ENCODE measurements around the gene UTP3.

The UTP3 gene

DNA sequence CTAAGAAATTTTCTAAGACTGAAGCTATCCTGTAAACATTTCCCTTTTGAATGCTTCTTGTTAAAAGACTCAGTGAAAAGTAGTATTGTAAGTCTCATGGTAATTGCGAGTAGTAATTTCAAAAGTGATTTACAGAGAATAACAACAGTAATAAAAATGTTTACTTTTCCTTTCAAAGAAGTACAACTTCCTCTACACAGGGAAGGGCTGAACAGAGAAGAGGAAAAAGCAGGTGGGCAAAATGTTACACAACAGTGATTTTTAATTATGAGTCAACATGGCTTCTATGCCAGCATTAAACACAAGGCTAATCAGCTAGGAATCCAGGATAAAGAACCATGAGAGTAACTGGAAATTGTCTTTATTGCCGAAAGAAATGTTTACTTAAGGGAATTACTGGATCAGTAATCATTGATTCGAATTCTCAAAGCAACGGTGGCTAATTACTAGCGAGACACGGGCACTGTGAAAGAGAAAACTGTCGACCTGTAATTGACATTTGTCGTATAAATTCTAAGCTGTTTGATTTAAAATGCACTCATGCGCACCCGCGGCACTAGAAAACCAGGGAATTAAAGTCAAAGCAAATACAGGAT is 15.4 kb downstream of the UTP3 start:
- DNase-seq (ENCODE audit: extremely low read depth, low read depth): no peak

DNA sequence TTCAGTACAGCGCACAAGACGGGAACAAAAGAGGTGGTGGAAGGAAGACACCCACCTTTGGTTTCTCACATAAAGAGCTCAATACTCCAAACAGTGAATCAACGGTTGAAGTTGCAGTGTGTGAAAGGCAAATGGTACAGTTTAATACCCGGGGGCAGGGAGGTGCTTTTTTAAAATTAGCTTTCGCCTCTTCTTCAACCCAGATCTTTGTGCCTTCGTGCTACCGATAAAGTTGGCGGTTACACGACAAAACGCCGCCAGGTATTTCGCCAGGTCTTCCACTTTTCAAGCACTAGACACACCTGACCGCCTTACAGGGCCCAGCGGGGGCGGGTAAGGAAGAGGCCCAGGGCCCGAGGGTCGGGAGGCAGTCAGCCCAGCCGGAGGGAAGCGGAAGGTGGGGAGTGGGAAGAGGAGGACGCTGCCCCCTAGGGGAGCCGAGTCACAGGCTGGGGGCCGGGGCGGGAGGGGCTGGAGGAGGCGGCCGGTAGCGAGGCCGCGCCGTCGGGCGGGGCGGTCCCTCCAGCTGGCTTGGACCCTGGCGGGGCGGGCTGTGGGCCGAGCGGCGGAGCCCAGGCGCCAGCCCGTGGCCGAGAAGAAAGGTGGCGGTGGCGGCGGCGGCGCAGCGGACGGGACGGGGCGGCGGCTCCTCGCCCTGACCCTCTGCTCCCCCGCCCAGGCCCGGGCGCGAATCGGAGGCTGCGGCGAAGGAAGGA is 16.0 kb downstream of the UTP3 start:
- peak overlapping the region; percentile 57 for H3K4me3 ChIP-seq (replicated peaks; ENCODE audit: low read depth, low read length)
- no peak for DNase-seq (ENCODE audit: extremely low read depth, low read depth)
- TF ChIP-seq CTCF (IDR thresholded peaks at IDR 0.05; ENCODE audit: low read depth, low read length, missing control alignments): peak; percentile 30

More for the DNA sequence above, 15.4 kb downstream of the UTP3 start:
- H3K4me3 ChIP-seq (replicated peaks; ENCODE audit: low read depth, low read length): peak overlapping the region; percentile 57
- no peak for TF ChIP-seq CTCF (IDR thresholded peaks at IDR 0.05; ENCODE audit: low read depth, low read length, missing control alignments)

DNA sequence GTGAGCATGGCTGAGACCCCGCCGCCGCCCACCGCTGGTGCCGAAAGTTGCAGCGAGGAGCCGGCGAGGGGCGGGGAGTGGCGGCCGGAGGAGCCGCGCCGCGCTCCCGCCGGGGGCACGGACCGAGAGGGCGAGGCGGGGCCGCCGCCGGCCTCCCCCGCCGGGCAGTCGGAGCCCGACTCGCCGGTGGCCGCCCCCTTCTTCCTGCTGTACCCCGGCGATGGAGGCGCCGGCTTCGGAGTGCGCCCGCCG is 16.5 kb downstream of the UTP3 start:
- TF ChIP-seq CTCF (IDR thresholded peaks at IDR 0.05; ENCODE audit: low read depth, low read length, missing control alignments): no peak
- peak overlapping the region; percentile 57 for H3K4me3 ChIP-seq (replicated peaks; ENCODE audit: low read depth, low read length)
- no peak for DNase-seq (ENCODE audit: extremely low read depth, low read depth)

DNA sequence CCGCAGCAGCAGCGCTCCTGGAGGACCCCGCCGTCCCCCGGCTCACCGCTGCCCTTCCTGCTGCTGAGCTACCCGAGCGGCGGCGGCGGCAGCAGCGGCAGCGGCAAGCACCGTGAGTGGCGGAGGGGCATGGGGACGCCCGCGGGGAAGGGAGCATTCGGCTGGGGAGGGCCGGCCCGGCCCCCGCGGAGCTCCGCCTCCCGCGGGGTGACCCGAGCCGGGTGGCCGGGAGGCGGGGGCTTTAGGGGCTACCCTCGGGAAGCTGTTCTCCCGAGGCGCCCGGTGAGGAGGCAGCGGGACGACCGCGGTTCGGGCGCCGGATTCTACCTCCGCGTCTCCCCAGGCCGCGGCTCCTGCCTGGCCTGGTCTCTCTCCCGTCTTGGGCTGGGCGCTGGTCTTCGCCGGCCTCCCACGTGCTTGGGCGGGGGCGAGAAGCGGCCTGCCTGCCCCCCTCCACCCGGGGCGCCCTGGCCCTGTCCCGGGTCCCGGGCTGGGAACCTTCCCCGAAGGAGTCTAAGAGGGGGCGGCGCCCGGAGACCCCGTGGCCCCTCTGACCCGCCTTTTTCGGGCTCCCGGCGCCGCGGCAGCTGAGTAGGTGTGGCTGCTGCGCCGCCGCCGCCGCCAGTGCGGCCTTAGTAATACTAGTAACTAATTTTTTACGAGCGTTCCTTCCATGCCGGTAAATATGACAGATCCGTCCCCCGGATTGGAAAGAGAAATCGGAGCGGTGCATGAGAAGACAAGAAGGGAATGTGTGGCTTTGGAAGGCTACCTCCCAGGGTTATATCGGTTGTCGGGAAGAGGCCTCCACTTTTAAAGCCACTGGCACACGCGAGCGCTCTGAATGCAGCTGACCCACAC is 17.1 kb downstream of the UTP3 start:
- TF ChIP-seq CTCF (IDR thresholded peaks at IDR 0.05; ENCODE audit: low read depth, low read length, missing control alignments): no peak
- DNase-seq (ENCODE audit: extremely low read depth, low read depth): no peak
- H3K4me3 ChIP-seq (replicated peaks; ENCODE audit: low read depth, low read length): peak overlapping the region; percentile 57

- DNase-seq (ENCODE audit: extremely low read depth, low read depth): no peak
- TF ChIP-seq CTCF (IDR thresholded peaks at IDR 0.05; ENCODE audit: low read depth, low read length, missing control alignments): no peak
- H3K4me3 ChIP-seq (replicated peaks; ENCODE audit: low read depth, low read length): peak overlapping the region; percentile 57
Measured at GRCh38 chr4:70706044-70706461, 17.7 kb downstream of the UTP3 start.

DNA sequence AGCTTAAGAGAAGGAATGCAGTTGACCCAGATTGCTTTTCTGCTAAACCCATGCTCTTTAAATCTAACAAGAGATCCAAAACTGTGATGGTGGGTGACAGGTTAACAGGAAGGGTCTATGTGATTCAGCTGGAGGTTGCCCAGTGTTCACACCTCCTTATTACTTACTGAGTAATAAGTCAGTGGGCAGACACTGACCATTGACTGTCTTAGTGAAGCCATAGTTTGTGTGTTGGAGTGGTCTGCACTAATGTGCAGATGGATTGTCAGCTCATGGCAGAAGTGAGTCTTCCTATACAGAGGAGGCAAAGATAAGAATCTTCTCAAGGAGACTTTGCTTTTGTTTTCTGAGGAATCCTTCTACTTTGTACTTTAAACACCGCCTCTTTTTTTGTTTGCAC is 18.2 kb downstream of the UTP3 start:
- DNase-seq (ENCODE audit: extremely low read depth, low read depth): no peak
- TF ChIP-seq CTCF (IDR thresholded peaks at IDR 0.05; ENCODE audit: low read depth, low read length, missing control alignments): no peak
- peak overlapping the region; percentile 57 for H3K4me3 ChIP-seq (replicated peaks; ENCODE audit: low read depth, low read length)
